Tibial nerve (tissue), 4 donors: ENCODE data around the gene DOK6. TPM values are rescaled to one million over a fixed set of nuclear protein-coding genes. Genes with fewer than 3 reads are reported as not detected.

Experiments used
- DNase-seq, 2 donors: peaks; one replicate each; pipeline ENCODE4 v3.0.0-alpha.2; 2019; ENCODE audit warnings: low spot score in 2 of 2
- H3K27ac ChIP-seq, 4 donors: fragments of 200-600 bp; sonication (generic) in 3 of 4; one replicate each; pipeline ENCODE4 v1.5.1; 2017 to 2019; ENCODE audit warnings: mild to moderate bottlenecking in 1 of 4
- H3K27me3 ChIP-seq, 2 donors: fragments of 200-600 bp; sonication (generic) in 1 of 2; one replicate each; pipeline versions ENCODE4 v1.5.1 to v1.6.0; 2017 to 2019
- H3K36me3 ChIP-seq, 3 donors: fragments of 200-600 bp; sonication (generic); one replicate each; pipeline ENCODE4 v1.5.1; 2018 to 2019
- H3K4me1 ChIP-seq, 4 donors: fragments of 200-600 bp; sonication (generic) in 3 of 4; one replicate each; pipeline ENCODE4 v1.5.1; 2017 to 2019
- H3K4me3 ChIP-seq, 4 donors: fragments of 200-600 bp; sonication (generic) in 3 of 4; one replicate each; pipeline ENCODE4 v1.5.1; 2017 to 2019; ENCODE audit warnings: mild to moderate bottlenecking in 1 of 4, moderate library complexity in 1 of 4
- H3K9me3 ChIP-seq, 4 donors: fragments of 200-600 bp; sonication (generic) in 3 of 4; one replicate each; pipeline ENCODE4 v1.5.1; 2017 to 2019
- EP300 ChIP-seq, 2 donors: sonication (generic); formaldehyde crosslinking; IDR thresholded peaks; one replicate each; pipeline ENCODE4 v1.6.1; 2017; ENCODE audit warnings: antibody characterized with exemption in 2 of 2, mild to moderate bottlenecking in 1 of 2
- POLR2A ChIP-seq, 2 donors: fragments of 450-650 bp; IDR thresholded peaks; one replicate each; pipeline ENCODE4 v1.6.1; 2017; ENCODE audit warnings: antibody characterized with exemption in 2 of 2, mild to moderate bottlenecking in 2 of 2, moderate library complexity in 2 of 2
- WGBS, 2 donors: methylation state at CpG; one replicate each; pipeline ENCODE4 v1.1.5; 2018; 5-methylcytosine and 5-hydroxymethylcytosine counted together
- total RNA-seq, 4 donors: library from RNA; depleted of rRNA; stranded (reverse); fragments of >200 nt; gene quantifications; one replicate each; pipeline ENCODE4 v1.1.0, GENCODE V29; 2016
- TF ChIP-seq, protein P1 (sequence below), 5 experiments: fragments of 200-600 bp in 3 of 5; fragments of 450-650 bp in 2 of 5; sonication (generic) in 3 of 5; IDR thresholded peaks; one replicate each; pipeline ENCODE4 v1.5.1; 2016 to 2019; ENCODE audit warnings: antibody characterized with exemption in 5 of 5, mild to moderate bottlenecking in 3 of 5, moderate library complexity in 2 of 5

DOK6 gene
- total RNA-seq, 4 donors from 2014 or later, result 4.0 to 28.6 (median 6.1) TPM

GRCh38 chr18:69808399-69808798 is 407.7 kb downstream of the DOK6 start:
- TF ChIP-seq, protein P1, sequence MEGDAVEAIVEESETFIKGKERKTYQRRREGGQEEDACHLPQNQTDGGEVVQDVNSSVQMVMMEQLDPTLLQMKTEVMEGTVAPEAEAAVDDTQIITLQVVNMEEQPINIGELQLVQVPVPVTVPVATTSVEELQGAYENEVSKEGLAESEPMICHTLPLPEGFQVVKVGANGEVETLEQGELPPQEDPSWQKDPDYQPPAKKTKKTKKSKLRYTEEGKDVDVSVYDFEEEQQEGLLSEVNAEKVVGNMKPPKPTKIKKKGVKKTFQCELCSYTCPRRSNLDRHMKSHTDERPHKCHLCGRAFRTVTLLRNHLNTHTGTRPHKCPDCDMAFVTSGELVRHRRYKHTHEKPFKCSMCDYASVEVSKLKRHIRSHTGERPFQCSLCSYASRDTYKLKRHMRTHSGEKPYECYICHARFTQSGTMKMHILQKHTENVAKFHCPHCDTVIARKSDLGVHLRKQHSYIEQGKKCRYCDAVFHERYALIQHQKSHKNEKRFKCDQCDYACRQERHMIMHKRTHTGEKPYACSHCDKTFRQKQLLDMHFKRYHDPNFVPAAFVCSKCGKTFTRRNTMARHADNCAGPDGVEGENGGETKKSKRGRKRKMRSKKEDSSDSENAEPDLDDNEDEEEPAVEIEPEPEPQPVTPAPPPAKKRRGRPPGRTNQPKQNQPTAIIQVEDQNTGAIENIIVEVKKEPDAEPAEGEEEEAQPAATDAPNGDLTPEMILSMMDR (IDR thresholded peaks at IDR 0.05), result no peak
- TF ChIP-seq POLR2A (IDR thresholded peaks at IDR 0.05), result no peak
- TF ChIP-seq EP300 (IDR thresholded peaks at IDR 0.05), result no peak
- Histone ChIP-seq H3K4me1 (no peaks in the 10 kb centered on the region), H3K9me3 (peaks cover 0 to 3% (median 0%) of the 10 kb centered on the region in 4 donors), H3K27me3 (no peaks in the 10 kb centered on the region), H3K36me3 (no peaks in the 10 kb centered on the region), H3K4me3 (no peak overlapping the region), H3K27ac (no peak overlapping the region)
- 78 to 83% methylated on average over 2 of the region's 2 CpGs for WGBS, 2 donors
- no peak for DNase-seq

DNA sequence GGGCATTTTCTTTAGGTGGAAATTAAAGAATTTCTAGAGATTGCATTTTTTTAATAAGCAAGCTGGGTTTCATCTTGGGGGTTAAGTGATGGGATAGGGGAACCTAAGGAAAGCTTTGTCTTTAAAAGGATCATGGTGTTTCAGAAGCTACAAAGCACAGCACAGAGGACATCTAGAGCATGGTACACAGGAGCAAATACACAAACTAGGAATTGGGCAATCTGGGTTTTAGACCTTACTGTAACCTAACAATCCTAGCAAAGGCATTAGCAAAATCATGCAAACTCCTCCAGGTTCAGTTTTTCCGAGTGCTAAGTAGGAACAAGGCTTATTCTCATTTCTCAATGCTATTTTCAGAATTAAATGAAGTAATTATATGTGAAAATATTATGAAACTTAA is 412.9 kb downstream of the DOK6 start:
- WGBS, 2 donors, result 94 to 100% methylated on average over 1 of the region's 1 CpG
- H3K4me1 ChIP-seq, result no peaks in the 10 kb centered on the region

GRCh38 chr18:69814861-69815385 is 414.2 kb downstream of the DOK6 start:
- Histone ChIP-seq H3K4me1 (no peaks in the 10 kb centered on the region), H3K27me3 (no peaks in the 10 kb centered on the region), H3K4me3 (no peak overlapping the region), H3K27ac (no peak overlapping the region), H3K9me3 (no peaks in the 10 kb centered on the region), H3K36me3 (no peaks in the 10 kb centered on the region)
- TF ChIP-seq, protein P1 (IDR thresholded peaks at IDR 0.05), result no peak
- TF ChIP-seq EP300 (IDR thresholded peaks at IDR 0.05) (no peak), POLR2A (IDR thresholded peaks at IDR 0.05) (no peak)
- WGBS, 2 donors, result 90 to 93% methylated on average over 4 of the region's 4 CpGs
- DNase-seq, result no peak

More for the DNA sequence above, 412.9 kb downstream of the DOK6 start:
- Histone ChIP-seq H3K27me3 (no peaks in the 10 kb centered on the region), H3K36me3 (no peaks in the 10 kb centered on the region), H3K9me3 (peaks cover 0 to 3% (median 0%) of the 10 kb centered on the region in 4 donors), H3K4me3 (no peak overlapping the region), H3K27ac (no peak overlapping the region)
- DNase-seq, result no peak
- TF ChIP-seq, protein P1 (IDR thresholded peaks at IDR 0.05), result no peak
- TF ChIP-seq EP300 (IDR thresholded peaks at IDR 0.05) (no peak), POLR2A (IDR thresholded peaks at IDR 0.05) (no peak)

- H3K4me1 ChIP-seq, result no peaks in the 10 kb centered on the region
- 75 to 77% methylated on average over 5 of the region's 5 CpGs for WGBS, 2 donors
Measured at GRCh38 chr18:69817335-69817940, 416.8 kb downstream of the DOK6 start.

DNA sequence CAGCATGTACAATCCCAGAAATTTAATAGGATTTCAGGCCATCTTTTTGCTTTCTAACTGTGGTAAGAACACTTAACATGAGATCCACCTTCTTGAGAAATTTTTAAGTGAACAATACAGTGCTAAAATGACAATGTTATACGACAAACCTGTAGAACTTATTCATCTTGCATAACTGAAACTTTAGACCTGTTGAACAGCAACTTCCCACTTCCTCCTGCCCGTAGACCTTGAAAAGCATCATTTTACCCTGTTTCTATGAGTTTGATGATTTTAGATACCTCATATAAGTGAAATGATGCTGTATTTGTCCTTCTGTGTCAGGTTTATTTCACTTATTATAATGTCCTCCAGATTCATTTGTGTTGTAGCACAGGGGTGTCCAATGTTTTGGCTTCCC is 418.8 kb downstream of the DOK6 start:
- no peak for DNase-seq
- Histone ChIP-seq H3K9me3 (peaks cover 0 to 14% (median 1%) of the 10 kb centered on the region in 4 donors), H3K36me3 (no peaks in the 10 kb centered on the region), H3K4me3 (no peak overlapping the region), H3K4me1 (no peaks in the 10 kb centered on the region), H3K27ac (no peak overlapping the region), H3K27me3 (no peaks in the 10 kb centered on the region)
- 63 to 67% methylated on average over 2 of the region's 2 CpGs for WGBS, 2 donors
- TF ChIP-seq POLR2A (IDR thresholded peaks at IDR 0.05), result no peak
- no peak for TF ChIP-seq EP300 (IDR thresholded peaks at IDR 0.05)
- TF ChIP-seq, protein P1 (IDR thresholded peaks at IDR 0.05), result no peak

More at GRCh38 chr18:69817335-69817940, 416.8 kb downstream of the DOK6 start:
- H3K36me3 ChIP-seq, result no peaks in the 10 kb centered on the region
- H3K4me3 ChIP-seq, result no peak overlapping the region
- no peak for TF ChIP-seq POLR2A (IDR thresholded peaks at IDR 0.05)
- TF ChIP-seq EP300 (IDR thresholded peaks at IDR 0.05), result no peak
- TF ChIP-seq, protein P1 (IDR thresholded peaks at IDR 0.05), result no peak
- no peak overlapping the region for H3K27ac ChIP-seq
- H3K27me3 ChIP-seq, result no peaks in the 10 kb centered on the region
- no peak for DNase-seq
- H3K9me3 ChIP-seq, result peaks cover 0 to 8% (median 1%) of the 10 kb centered on the region in 4 donors
